Inflammatory macrophage treated with lipopolysaccharide for 4 hours (primary cell): ENCODE results near the gene COPE.

Experiments used
- DNase-seq: peaks from one replicate; pipeline ENCODE4 v3.0.0-alpha.2; 2020

The COPE gene

GRCh38 chr19:18865106-18865972 lies 53.8 kb downstream of the COPE start:
- DNase-seq = no peak

GRCh38 chr19:18863843-18864362 lies 55.3 kb downstream of the COPE start:
- DNase-seq = no peak

GRCh38 chr19:18862976-18863842 lies 56.0 kb downstream of the COPE start:
- DNase-seq = no peak

- DNase-seq = no peak
Measured at GRCh38 chr19:18861917-18862316, 57.3 kb downstream of the COPE start.

DNA sequence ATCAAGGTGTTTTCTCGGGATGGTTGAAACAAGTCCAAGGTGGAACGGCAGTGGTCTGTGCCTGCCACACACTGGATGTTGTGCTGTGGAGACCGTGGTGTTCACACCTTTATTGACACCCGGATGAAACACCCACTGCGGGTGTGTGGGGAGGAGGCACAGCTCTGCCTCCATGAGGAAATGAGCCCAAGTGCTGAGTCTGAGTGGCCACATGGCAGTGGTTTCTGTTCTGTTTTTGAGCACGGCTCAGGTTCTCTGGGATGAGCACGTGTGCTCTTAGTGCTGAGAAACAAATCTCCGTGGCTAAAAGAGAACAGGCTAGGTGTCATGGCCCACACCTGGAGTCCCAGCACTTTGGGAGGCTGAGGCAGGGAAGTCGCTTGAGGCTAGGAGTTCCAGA lies 58.0 kb downstream of the COPE start:
- peak; percentile 39 for DNase-seq

GRCh38 chr19:18860725-18861124 lies 58.5 kb downstream of the COPE start:
- DNase-seq = no peak

GRCh38 chr19:18860302-18860700 lies 58.9 kb downstream of the COPE start:
- no peak for DNase-seq

DNA sequence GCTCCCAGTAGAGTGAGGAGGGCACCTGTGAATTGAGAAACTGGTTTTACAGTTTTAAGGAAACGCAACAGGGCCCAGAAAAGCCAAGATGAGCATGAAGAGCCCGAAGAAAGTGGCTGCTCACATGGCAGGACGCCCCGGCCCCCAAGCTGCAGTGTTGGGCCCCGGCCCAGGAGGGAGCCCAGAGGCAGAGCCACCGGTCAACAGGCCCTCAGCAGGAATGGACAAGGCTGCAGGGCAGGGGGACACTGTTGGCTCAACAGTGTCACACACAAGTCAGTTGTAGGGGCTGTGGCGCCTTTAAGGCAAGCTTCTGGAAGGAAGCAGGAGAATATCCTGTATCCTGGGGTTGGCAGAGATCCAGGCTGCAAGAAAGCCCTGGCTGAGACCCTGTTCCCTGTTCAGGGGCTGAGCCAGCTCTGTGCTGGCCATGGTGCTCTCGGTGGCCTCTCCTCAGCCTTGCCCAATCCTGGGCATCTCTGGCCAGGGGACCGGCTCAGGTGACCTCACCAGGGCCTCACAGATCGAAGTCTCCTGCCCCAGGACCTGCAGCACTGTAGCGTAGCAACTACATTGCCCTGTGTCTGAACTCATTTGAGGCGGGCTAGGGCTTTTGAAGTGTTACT lies 59.4 kb downstream of the COPE start:
- DNase-seq = no peak

GRCh38 chr19:18858906-18859646 lies 60.1 kb downstream of the COPE start:
- DNase-seq = no peak

- no peak for DNase-seq
Measured at GRCh38 chr19:18857223-18857622, 62.0 kb downstream of the COPE start.

- DNase-seq = no peak
Measured at GRCh38 chr19:18856385-18857126, 62.6 kb downstream of the COPE start.

GRCh38 chr19:18855647-18856384 lies 63.4 kb downstream of the COPE start:
- DNase-seq = no peak

- no peak for DNase-seq
Measured at GRCh38 chr19:18854982-18855381, 64.2 kb downstream of the COPE start.

- no peak for DNase-seq
Measured at GRCh38 chr19:18853755-18854427, 65.3 kb downstream of the COPE start.

GRCh38 chr19:18852648-18853047 lies 66.5 kb downstream of the COPE start:
- DNase-seq = no peak

DNA sequence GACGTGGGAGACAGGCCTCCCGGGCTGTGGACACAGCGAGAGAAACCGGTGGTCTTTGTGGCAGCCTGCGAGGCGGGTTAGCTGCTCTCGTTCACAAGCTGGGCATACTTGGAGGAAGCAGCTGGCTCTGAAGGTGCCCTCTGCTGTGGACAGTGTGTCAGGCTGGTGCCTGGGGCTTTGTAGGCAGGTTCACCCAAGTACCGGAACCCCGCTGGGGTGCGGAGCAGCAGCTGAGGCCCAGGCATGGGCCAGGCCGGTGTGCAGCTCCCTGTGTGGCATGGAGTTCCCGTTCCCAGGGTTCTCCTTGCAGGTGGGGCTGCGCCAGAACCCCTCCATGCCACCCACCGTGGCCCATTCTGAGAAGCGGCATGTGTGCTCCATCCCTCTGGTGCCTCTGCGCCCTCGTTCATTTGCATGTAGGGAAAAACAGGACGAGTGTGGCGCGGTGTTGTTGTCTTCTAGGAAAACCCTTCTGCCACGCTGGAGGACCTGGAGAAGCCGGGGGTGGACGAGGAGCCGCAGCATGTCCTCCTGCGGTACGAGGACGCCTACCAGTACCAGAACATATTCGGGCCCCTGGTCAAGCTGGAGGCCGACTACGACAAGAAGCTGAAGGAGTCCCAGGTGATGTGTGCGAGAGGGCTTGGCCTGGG lies 67.4 kb downstream of the COPE start:
- DNase-seq = no peak

GRCh38 chr19:18850471-18851375 lies 68.5 kb downstream of the COPE start:
- no peak for DNase-seq

GRCh38 chr19:18849838-18850400 lies 69.3 kb downstream of the COPE start:
- DNase-seq = no peak
